Sigmoid colon (tissue), 4 donors: Measurements from ENCODE around the gene PIRT.

Experiments
- EP300 ChIP-seq, 4 donors: sonication (generic); formaldehyde crosslinking; IDR thresholded peaks; one replicate each; pipeline ENCODE4 v1.6.1; 2017; ENCODE audit warnings: antibody characterized with exemption in 4 of 4
- POLR2A ChIP-seq, 2 donors: fragments of 450-650 bp; IDR thresholded peaks; one replicate each; pipeline ENCODE4 v1.6.1; 2016; ENCODE audit warnings: antibody characterized with exemption in 2 of 2, mild to moderate bottlenecking in 2 of 2, moderate library complexity in 2 of 2
- POLR2AphosphoS5 ChIP-seq, 4 donors: sonication (generic); formaldehyde crosslinking; IDR thresholded peaks; one replicate each; pipeline ENCODE4 v1.6.1; 2017; ENCODE audit warnings: antibody characterized with exemption in 4 of 4
- TF ChIP-seq, protein P1 (sequence below), 4 experiments: fragments of 450-650 bp in 3 of 4; fragments of 200-600 bp in 1 of 4; IDR thresholded peaks; one replicate each; pipeline ENCODE4 v1.5.1; 2016 to 2019; ENCODE audit warnings: antibody characterized with exemption in 4 of 4, mild to moderate bottlenecking in 3 of 4, moderate library complexity in 2 of 4

DNA sequence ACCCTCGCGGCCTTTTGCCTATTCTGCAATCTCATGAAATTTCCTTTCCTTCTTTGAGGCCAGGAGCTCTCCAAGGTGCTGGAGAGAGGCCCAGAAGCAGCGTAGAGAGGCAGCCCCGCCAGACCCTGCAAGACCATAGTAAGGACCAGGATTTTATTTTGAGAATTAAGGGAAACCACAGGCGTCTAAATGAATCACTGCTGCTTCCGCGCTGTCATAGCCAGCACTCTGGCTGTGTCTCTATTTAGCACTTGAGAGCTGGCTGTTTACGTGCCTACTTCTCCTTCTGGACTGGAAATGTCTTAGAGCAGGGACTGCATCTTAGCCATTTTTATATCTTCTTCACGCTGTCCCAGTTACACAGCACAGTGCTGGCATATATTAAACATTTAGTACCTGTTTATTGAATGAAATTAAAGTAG lies 37.6 kb upstream of the PIRT start:
- TF ChIP-seq POLR2AphosphoS5 (IDR thresholded peaks at IDR 0.05) (no peak), EP300 (IDR thresholded peaks at IDR 0.05) (no peak), POLR2A (IDR thresholded peaks at IDR 0.05) (no peak)
- TF ChIP-seq, protein P1, sequence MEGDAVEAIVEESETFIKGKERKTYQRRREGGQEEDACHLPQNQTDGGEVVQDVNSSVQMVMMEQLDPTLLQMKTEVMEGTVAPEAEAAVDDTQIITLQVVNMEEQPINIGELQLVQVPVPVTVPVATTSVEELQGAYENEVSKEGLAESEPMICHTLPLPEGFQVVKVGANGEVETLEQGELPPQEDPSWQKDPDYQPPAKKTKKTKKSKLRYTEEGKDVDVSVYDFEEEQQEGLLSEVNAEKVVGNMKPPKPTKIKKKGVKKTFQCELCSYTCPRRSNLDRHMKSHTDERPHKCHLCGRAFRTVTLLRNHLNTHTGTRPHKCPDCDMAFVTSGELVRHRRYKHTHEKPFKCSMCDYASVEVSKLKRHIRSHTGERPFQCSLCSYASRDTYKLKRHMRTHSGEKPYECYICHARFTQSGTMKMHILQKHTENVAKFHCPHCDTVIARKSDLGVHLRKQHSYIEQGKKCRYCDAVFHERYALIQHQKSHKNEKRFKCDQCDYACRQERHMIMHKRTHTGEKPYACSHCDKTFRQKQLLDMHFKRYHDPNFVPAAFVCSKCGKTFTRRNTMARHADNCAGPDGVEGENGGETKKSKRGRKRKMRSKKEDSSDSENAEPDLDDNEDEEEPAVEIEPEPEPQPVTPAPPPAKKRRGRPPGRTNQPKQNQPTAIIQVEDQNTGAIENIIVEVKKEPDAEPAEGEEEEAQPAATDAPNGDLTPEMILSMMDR (IDR thresholded peaks at IDR 0.05) = no peak
